Fibroblast of peridontal ligament (primary cell): Measurements from ENCODE around the gene CNPY4.
A peak's percentile ranks its signal among the peaks of the same experiment; 100 is the strongest.

Experiments used
- DNase-seq: peaks from one replicate; pipeline ENCODE4 v3.0.0-alpha.2; 2010; ENCODE audit errors: extremely low read depth

CNPY4 gene

GRCh38 chr7:100166970-100167911, 47.8 kb downstream of the CNPY4 start:
- DNase-seq, result no peak

DNA sequence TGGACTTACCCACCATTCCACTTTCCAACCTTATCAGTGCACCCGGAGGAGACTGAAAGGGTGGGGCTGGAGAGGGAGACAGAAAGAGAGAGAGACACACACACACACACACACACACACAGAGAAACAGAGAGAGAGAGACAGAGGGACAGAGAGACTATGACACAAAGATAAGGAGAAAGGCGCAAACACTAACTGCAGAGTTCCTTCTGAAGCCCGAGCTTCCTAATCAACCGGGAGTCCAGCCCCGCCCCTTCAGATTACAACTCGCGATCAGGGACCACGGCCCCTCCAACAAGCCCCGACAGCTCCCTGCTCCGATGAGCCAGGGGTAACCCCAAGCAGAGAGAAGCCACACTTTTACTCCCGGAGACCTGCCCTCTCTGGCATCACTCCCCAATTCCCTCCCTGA, 48.5 kb downstream of the CNPY4 start:
- peak; percentile 31 for DNase-seq

- DNase-seq, result no peak
Measured at GRCh38 chr7:100169147-100169850, 49.9 kb downstream of the CNPY4 start.

GRCh38 chr7:100170101-100170897, 50.9 kb downstream of the CNPY4 start:
- no peak for DNase-seq

- DNase-seq, result no peak
Measured at GRCh38 chr7:100171087-100171681, 51.8 kb downstream of the CNPY4 start.

DNA sequence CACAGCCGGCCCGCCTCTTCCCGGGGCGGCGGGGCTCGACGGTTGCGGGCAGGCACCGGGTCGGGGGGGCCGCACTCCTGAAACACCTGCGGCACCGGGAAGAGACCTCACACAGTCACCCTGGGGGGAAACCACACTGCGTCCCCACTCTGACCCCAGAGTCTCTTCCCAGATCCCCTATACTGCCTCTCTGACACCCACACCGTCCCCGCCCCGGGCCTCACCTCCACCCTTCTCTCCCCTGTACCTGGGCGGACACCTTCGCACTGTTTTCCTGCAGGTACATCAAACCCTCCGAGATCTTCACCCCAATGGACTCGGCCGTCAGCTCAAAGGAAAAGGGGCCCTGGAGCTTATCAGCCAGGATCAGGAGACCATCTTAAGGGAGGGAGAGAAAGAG, 52.4 kb downstream of the CNPY4 start:
- no peak for DNase-seq

GRCh38 chr7:100173806-100174495, 54.5 kb downstream of the CNPY4 start:
- no peak for DNase-seq

GRCh38 chr7:100174582-100174981, 55.1 kb downstream of the CNPY4 start:
- DNase-seq, result no peak
